GM19240 (cell line): Measurements from ENCODE around the gene OR1J1.

Source experiments
- DNase-seq: peaks from one replicate; pipeline ENCODE4 v3.0.0; 2011; ENCODE audit warnings: low spot score; ENCODE audit not compliant: insufficient read length

The OR1J1 gene

DNA sequence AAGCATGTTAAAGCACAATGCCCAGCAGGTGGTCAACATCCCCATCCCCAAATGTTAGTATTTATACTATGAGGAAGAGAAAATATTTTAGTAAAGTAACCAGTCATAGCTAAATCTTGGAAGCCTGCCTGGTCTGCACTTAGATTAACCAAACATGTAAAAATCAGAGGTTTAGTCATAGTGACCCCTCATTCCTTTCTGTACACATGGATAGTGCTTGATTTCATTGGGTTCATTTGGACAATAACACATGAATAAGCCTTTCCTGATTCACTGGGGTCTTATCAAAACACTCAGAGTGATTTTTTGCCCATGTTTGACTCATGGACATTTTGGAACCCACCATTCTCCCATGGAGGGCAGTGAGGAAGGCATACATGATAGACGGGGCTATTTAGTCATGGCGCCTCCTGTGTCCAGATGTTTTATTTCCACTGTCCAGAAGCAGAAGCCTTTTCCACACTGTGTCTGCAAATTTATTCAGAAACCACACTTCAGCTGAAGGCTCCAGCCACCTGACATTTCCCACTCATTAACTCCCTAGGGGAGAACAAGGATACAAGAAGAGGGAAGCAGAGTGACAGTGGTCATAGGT lies 32.5 kb downstream of the OR1J1 start:
- no peak for DNase-seq

DNA sequence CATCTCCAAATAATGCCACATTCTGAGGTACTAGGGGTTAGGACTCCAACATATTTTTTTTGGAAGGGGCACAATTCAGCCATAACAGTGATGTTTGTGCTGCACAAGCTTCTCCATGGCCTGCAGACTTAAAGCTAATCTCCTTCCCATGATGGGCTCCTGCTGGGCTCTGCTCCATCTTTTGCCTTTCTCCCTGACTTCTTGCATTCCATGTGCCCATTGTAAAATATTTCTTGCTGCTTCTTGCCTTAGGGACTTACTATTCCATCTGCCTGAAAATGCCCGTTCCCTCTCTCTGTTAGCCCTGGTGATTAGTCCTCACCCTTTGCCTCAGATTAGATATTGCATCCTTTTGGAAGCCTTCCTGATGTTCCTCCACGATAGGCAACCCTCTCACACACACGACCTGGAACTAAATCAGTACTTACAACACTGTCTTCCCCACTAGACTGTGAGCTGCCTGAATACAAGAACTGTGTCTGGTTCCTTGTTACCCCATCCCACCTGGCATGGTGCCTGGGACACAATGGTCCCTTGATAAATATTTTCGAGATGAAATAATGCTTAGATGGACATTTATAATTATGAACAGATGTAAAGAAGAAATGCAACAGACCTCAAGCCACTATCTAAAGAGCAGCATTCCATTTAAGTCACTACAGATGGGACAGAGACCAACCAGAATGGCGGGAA lies 33.5 kb downstream of the OR1J1 start:
- DNase-seq, result no peak

DNA sequence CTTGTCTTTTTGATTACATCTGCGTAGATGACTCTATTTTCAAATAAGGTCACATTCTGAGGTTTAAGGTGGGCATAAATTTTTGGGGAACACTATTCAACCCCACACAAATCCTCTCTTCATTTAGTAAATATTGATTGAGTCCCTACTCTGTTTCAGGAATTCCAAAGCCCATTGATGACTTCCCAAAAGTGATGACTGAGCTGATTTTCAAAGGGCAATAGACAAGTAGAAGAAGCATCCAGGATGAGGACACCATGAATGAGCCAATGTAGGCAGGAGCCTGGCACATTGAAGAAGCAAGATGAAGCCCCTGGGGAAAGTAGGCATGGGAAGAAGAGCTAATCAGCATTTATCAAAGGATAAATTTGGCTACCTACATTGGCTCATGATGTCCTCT lies 35.2 kb downstream of the OR1J1 start:
- DNase-seq, result no peak
